HFF-Myc (cell line): ENCODE results near the gene C4BPB.
"Not testable (repeated sequence)": the region's sequence is repeated elsewhere in the genome, so short reads cannot be mapped to it uniquely, and the experiment has no call there.

ENCODE experiments used
- DNase-seq: peaks from one replicate; pipeline ENCODE4 v3.0.0-alpha.2; 2011; ENCODE audit warnings: low read depth; ENCODE audit errors: extremely low read depth
- H3K4me3 ChIP-seq: replicated peaks from 2 replicates; pipeline ENCODE4 v1.5.1; 2011; ENCODE audit warnings: low read depth, mild to moderate bottlenecking, control low read depth, low read length
- CTCF ChIP-seq: IDR thresholded peaks from 2 replicates; pipeline ENCODE4 v1.5.1; 2012; ENCODE audit warnings: mild to moderate bottlenecking, low read depth, low read length, control low read depth; ENCODE audit errors: missing control alignments

C4BPB gene

GRCh38 chr1:207088701-207089626 is at the start of gene C4BPB:
Gene C4BPB (plus strand): TSS chr1:207088860. CDS start chr1:207089532, 672 bp downstream.
- no peak within 1 kb of the TSS for H3K4me3 ChIP-seq
- TF ChIP-seq CTCF, result no peak
- DNase-seq, result no peak

GRCh38 chr1:207039380-207040180 is 49.1 kb upstream of the C4BPB start:
- DNase-seq, result no peak

GRCh38 chr1:207040181-207040533 is 48.5 kb upstream of the C4BPB start:
- no peak for DNase-seq
- H3K4me3 ChIP-seq, result no peak overlapping the region
- TF ChIP-seq CTCF, result no peak

More at GRCh38 chr1:207039380-207040180, 49.1 kb upstream of the C4BPB start:
- no peak for TF ChIP-seq CTCF
- no peak overlapping the region for H3K4me3 ChIP-seq

- H3K4me3 ChIP-seq, DNase-seq: not testable (repeated sequence)
Measured at GRCh38 chr1:207041397-207041796, 47.3 kb upstream of the C4BPB start.

GRCh38 chr1:207045453-207045852 is 43.2 kb upstream of the C4BPB start:
- no peak for TF ChIP-seq CTCF
- DNase-seq, result no peak
- no peak overlapping the region for H3K4me3 ChIP-seq

- TF ChIP-seq CTCF, result no peak
- no peak overlapping the region for H3K4me3 ChIP-seq
- no peak for DNase-seq
Measured at GRCh38 chr1:207047505-207047904, 41.2 kb upstream of the C4BPB start.

- DNase-seq, result no peak
- H3K4me3 ChIP-seq, result no peak overlapping the region
- no peak for TF ChIP-seq CTCF
Measured at GRCh38 chr1:207048041-207048440, 40.6 kb upstream of the C4BPB start.
